Measurements from ENCODE around the gene NSMCE3.
"Not testable (repeated sequence)": the region's sequence is repeated elsewhere in the genome, so short reads cannot be mapped to it uniquely, and the experiment has no call there.

The NSMCE3 gene

GRCh38 chr15:29270976-29271375 is 1.4 kb upstream of the NSMCE3 start:
- intact Hi-C loops (cut with DNase I), result no loop called here
- no peak for DNase-seq

DNA sequence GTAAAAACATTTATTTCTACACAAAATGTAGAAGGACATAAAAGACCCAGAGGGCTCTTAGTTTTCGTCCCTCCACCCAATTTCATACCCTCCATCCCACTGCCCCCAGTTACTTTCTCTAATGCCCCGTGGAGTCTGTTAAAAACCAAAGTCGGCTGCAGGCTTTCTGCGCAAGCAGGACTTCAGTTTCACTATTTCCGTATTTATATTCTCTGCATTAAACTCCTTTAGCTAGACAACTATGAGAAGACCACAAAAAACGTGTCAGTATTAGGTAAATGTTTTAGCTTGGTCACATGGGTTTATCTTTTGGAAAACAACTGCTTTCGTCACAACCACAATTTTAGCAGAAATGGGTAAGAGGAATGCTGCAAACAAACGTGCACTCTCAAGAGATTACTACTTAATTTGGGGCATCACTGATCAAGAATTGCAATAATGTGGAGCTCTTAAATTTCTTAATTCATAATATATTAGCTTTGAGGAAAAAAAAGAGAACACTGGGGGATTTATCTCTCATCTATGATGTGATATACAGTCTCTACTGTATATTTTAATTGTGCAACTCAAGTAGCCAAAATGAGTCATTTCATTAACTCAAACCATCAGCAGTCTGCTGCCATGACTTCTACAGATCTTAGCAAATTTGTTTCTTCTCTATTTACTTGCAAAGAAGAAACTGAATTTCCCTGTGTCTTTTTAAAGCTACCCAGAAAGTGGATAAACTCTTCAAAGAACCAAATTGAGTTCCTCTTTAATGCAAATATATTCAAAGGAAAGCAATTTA is 740 bp upstream of the NSMCE3 start:
- peak in 1 of 10 donors; percentile 20 for DNase-seq
- intact Hi-C loops (cut with DNase I), result no loop called here

GRCh38 chr15:29268706-29269484 is 727 bp downstream of the NSMCE3 start:
- peak in 7 of 10 donors; percentile 20 to 85 (median 23) for DNase-seq
- intact Hi-C loops (cut with DNase I), result loop anchor here (10.0 kb wide), 1 partner anchor 134 kb away; no protein-coding TSS in a partner anchor

- DNase-seq, result no peak
- intact Hi-C loops (cut with DNase I), result loop anchor here (10.0 kb wide), 1 partner anchor 131 kb away; no protein-coding TSS in a partner anchor
Observed at GRCh38 chr15:29266052-29266582, 3.5 kb downstream of the NSMCE3 start.

DNA sequence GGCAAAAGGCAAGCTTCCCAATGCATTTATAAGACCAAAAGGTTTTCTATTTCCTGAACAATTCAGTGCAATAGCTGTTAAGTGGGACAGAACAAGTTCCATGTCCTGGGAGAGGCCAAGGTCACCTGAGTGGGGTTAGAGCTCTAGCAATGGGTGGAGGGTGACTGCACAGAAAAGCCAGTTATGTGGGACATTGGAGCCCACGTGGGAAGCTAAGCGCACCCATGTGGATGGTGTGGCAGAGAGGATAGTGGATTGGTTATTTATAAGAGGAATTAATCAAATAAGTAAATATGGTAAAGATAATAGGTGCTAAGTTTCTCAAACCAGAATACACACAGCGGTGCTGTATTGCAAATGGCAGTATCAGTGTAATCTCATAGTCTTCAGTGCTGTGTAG is 6.3 kb downstream of the NSMCE3 start:
- DNase-seq, result no peak
- intact Hi-C loops (cut with DNase I), result loop anchor here (10.0 kb wide), 1 partner anchor 128 kb away; no protein-coding TSS in a partner anchor

- intact Hi-C loops (cut with DNase I), result loop anchor here (10.0 kb wide), 1 partner anchor 128 kb away; no protein-coding TSS in a partner anchor
Observed at GRCh38 chr15:29262738-29263137, 6.9 kb downstream of the NSMCE3 start.

GRCh38 chr15:29260896-29261295 is 8.7 kb downstream of the NSMCE3 start:
- no peak for DNase-seq
- intact Hi-C loops (cut with DNase I), result loop anchor here (10.0 kb wide), 1 partner anchor 126 kb away; no protein-coding TSS in a partner anchor

More at GRCh38 chr15:29262738-29263137, 6.9 kb downstream of the NSMCE3 start:
- no peak for DNase-seq

GRCh38 chr15:29259233-29259632 is 10.4 kb downstream of the NSMCE3 start:
- intact Hi-C loops (cut with DNase I), result no loop called here

DNA sequence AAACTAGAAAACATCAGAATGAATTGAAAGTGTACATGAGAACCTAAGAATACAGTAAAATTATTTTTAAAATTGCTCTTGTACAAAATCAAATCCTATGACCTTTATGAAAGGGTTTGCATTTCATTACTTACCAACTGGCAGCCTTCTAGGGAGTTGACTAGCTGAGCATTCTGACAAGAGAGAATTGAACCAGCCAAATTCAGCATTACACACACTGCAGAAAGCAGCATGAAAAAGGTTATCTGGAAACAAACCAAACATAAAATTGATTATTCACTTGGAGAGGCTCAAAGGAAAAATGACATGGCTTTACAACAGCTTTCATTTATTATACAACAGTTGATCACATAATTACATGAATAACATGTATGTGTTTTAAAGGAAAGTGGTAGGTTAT is 17.4 kb downstream of the NSMCE3 start:
- intact Hi-C loops (cut with DNase I), result no loop called here

More at GRCh38 chr15:29259233-29259632, 10.4 kb downstream of the NSMCE3 start:
- DNase-seq, result no peak

DNA sequence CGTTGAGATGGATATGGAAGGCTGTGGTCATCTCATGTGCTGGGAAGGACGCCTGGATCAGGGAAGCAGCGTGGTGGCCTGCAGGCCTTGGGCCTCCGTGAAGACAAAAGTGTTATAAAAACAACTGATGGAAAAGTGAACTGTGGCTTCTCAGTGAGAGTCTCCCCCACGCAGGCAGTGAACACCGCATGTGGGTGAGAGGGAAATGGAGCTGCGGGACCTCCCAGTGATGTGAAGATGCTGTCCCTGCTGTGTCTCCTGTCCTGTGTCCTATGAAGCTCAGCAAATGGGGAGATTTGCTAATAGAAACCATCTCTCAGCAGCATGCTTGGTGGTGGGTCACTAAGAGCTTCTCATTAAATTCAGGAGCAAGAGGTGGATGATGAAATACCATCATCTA is 25.1 kb downstream of the NSMCE3 start:
- intact Hi-C loops (cut with DNase I), result no loop called here

More for the DNA sequence above, 17.4 kb downstream of the NSMCE3 start:
- DNase-seq, result no peak

GRCh38 chr15:29244123-29244522 is 25.5 kb downstream of the NSMCE3 start:
- intact Hi-C loops (cut with DNase I), result no loop called here
- no peak for DNase-seq

More for the DNA sequence above, 25.1 kb downstream of the NSMCE3 start:
- no peak for DNase-seq

GRCh38 chr15:29242456-29243242 is 27.0 kb downstream of the NSMCE3 start:
- DNase-seq, result peak in 6 of 10 donors; percentile 16 to 80 (median 39)
- intact Hi-C loops (cut with DNase I), result no loop called here

DNA sequence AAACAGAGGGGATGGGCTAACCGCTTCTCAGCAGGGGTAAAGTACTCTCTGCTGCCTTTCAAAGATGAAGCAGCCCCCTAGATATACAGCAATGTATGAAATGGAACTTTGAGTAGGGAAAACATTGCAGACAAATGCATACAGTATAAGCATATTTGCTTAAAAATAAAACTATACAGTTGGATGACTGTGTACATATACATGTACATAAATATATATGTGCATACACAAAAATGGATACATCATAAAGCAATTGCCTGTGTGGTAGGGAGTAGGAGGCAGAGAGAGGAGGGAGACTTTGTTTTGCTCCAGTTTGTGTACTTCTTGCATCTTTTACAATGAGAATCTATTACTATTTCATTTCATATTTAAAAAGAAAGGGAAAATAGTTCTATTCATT is 28.4 kb downstream of the NSMCE3 start:
- intact Hi-C loops (cut with DNase I), result no loop called here
- DNase-seq, result no peak

DNA sequence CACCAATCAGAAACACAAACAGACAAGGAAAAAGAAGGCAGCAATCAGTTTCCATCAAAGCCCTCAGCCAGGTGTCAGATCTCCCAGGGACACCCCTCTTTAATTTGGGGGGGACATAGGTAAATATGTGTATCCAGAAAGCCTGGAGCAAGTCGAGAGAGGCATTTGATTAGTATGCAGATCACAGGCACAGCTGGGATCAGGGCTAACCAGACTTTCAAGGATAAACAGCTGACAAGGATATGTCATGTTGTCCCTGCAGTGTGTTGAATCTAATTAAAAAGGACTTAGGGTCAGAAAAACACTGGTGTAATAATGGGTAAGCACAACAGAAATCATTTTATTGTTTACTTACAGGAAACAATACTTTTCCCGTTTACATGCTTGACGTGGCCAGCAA is 30.2 kb downstream of the NSMCE3 start:
- no peak for DNase-seq
- intact Hi-C loops (cut with DNase I), result no loop called here

- DNase-seq, result no peak
- intact Hi-C loops (cut with DNase I), result no loop called here
Observed at GRCh38 chr15:29233566-29233965, 36.1 kb downstream of the NSMCE3 start.

DNA sequence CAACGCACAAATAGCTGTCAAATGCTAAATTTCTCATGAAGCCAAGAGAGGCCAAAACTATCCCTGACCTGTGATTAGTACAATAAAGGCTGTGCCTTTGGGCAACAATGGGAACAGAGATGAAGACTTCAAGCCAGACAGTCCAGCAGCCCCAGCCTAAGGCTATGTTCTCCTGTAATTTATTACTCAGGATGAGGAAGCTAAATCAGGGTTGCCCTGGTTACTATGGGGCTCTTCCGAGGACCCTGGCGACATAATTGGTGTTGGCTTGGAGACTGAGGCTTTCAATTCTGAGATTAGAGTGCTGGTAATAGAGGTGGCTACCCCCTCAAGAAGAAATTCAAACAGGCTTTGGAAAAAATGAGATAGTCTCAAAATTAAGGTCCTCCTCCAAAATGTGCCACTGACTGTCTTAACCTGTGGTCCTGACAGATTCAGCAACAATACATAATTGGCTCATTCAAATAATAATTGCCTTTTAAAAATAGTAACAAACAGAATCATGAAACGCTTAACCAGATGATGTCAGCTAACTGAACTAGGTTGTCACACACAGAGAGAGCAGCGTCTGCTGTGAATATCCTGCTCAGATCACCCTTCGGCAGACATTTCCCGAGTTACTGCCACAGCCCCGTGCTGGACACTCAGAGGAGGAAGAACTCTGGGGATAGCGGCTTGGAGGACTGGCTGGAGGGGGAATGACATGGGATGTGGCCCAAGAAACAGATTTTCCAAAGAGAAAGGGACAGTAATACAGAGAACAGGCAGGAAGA is 43.0 kb downstream of the NSMCE3 start:
- intact Hi-C loops (cut with DNase I), result no loop called here

DNA sequence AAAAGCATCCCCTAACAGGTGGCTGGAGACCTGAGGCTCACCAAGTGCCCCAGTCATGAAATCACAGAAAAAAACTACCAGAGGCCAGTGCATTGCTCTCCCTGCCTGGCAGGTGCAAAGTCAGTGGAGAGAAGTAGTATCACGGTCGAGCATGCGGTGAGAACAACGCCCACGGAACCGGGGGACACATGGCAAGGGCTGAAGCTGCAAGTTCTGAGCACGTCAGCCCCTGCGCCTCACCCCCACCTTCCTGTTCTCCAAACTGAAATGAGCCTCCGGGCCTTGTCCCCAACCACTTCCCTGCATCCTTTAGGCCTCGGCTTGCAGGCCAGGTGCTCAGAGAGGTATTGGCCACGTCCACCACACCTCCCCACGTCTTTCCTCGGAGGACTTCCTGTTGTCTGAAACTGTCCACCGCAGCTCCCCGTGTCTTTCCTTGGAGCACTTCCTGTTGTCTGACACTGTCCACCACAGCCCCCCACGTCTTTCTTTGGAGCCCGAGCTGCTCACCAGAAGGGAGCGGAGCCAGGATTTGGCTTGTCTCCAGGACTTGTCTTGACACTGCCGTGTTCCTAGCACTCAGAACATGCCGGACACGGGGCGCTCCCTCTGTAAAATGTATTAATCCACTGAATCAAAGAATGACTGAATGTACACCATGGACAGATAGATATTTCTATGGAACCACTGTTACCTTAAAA is 43.9 kb downstream of the NSMCE3 start:
- DNase-seq, result peak in 1 of 10 donors; percentile 74

More for the DNA sequence above, 43.0 kb downstream of the NSMCE3 start:
- DNase-seq, result no peak

GRCh38 chr15:29224987-29225363 is 44.6 kb downstream of the NSMCE3 start:
- DNase-seq; intact Hi-C loops (cut with DNase I): not testable (repeated sequence)

More for the DNA sequence above, 43.9 kb downstream of the NSMCE3 start:
- intact Hi-C loops (cut with DNase I), result no loop called here
